ENCODE measurements around the gene HSF4.

DNA sequence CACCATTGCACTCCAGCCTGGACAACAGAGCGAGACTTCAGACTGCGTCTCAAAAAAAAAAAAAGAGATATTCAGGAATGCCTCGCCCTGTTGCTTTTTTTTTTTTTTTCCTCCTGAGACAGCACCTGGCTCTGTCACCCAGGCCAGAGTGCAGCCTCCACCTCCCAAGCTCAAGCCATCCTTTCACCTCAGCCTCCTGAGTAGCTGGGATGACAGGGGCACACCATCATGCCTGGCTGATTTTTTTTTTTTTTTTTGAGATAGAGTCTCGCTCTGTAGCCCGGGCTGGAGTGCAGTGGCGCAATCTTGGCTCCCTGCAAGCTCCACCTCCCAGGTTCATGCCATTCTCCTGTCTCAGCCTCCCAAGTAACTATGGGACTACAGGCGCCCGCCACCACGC, 46.8 kb upstream of the HSF4 start:
- TF ChIP-seq, protein P1, sequence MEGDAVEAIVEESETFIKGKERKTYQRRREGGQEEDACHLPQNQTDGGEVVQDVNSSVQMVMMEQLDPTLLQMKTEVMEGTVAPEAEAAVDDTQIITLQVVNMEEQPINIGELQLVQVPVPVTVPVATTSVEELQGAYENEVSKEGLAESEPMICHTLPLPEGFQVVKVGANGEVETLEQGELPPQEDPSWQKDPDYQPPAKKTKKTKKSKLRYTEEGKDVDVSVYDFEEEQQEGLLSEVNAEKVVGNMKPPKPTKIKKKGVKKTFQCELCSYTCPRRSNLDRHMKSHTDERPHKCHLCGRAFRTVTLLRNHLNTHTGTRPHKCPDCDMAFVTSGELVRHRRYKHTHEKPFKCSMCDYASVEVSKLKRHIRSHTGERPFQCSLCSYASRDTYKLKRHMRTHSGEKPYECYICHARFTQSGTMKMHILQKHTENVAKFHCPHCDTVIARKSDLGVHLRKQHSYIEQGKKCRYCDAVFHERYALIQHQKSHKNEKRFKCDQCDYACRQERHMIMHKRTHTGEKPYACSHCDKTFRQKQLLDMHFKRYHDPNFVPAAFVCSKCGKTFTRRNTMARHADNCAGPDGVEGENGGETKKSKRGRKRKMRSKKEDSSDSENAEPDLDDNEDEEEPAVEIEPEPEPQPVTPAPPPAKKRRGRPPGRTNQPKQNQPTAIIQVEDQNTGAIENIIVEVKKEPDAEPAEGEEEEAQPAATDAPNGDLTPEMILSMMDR (IDR thresholded peaks at IDR 0.05): no peak
- no peak for TF ChIP-seq POLR2AphosphoS5 (IDR thresholded peaks at IDR 0.05; ENCODE audit: insufficient read depth in 1 of 2, low read depth in 1 of 2)
